ENCODE results near the gene TBC1D30. TPM values are rescaled to one million over a fixed set of nuclear protein-coding genes. Genes with fewer than 3 reads are reported as not detected.

Gene TBC1D30
- total and polyA plus RNA-seq, 11 donors, result 0.15 to 2.9 (median 0.67) TPM

GRCh38 chr12:64923536-64923935 lies 99.1 kb downstream of the TBC1D30 start:
- ATAC-seq (no peak), DNase-seq (no peak)
- intact Hi-C loops (cut with DNase I), result no loop called here
- H3K27me3 ChIP-seq, result no peaks in the 10 kb centered on the region
- H3K36me3 ChIP-seq, result no peaks in the 10 kb centered on the region
- no peak overlapping the region for H3K4me3 ChIP-seq
- TF ChIP-seq, protein P1, sequence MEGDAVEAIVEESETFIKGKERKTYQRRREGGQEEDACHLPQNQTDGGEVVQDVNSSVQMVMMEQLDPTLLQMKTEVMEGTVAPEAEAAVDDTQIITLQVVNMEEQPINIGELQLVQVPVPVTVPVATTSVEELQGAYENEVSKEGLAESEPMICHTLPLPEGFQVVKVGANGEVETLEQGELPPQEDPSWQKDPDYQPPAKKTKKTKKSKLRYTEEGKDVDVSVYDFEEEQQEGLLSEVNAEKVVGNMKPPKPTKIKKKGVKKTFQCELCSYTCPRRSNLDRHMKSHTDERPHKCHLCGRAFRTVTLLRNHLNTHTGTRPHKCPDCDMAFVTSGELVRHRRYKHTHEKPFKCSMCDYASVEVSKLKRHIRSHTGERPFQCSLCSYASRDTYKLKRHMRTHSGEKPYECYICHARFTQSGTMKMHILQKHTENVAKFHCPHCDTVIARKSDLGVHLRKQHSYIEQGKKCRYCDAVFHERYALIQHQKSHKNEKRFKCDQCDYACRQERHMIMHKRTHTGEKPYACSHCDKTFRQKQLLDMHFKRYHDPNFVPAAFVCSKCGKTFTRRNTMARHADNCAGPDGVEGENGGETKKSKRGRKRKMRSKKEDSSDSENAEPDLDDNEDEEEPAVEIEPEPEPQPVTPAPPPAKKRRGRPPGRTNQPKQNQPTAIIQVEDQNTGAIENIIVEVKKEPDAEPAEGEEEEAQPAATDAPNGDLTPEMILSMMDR (IDR thresholded peaks at IDR 0.05), result no peak
- no peak for TF ChIP-seq POLR2A (IDR thresholded peaks at IDR 0.05)
- no peaks in the 10 kb centered on the region for H3K4me1 ChIP-seq
- H3K27ac ChIP-seq, result no peak overlapping the region
- no peaks in the 10 kb centered on the region for H3K9me3 ChIP-seq

Other genes with a start within 250 kb of the TBC1D30 start
- 100 to 1,000 TPM in 4 of 9 donors, 10 to 100 TPM in 5; 59.7 to 116 (median 93.4) TPM for gene RASSF3, start 214.2 kb upstream of the TBC1D30 start, total RNA-seq
- 10 to 100 TPM; 32.8 to 55.4 TPM for gene RASSF3, start 214.2 kb upstream of the TBC1D30 start, polyA plus RNA-seq
- 100 to 1,000 TPM in 8 of 9 donors, 10 to 100 TPM in 1; 82.7 to 246 (median 116) TPM for gene GNS, start 65.2 kb upstream of the TBC1D30 start, total RNA-seq
- gene GNS, start 65.2 kb upstream of the TBC1D30 start, polyA plus RNA-seq, result 10 to 100 TPM; 22.0 to 82.9 TPM